Umbilical cord (tissue), 2 donors: Measurements from ENCODE around the gene NOX1. TPM values are rescaled to one million over a fixed set of nuclear protein-coding genes. Genes with fewer than 3 reads are reported as not detected.

Experiments used
- DNase-seq: peaks from one replicate; pipeline ENCODE4 v3.0.0-alpha.2; 2015; ENCODE audit warnings: low spot score
- total RNA-seq: library from RNA; depleted of rRNA; stranded (reverse); fragments of >200 nt; gene quantifications from one replicate; pipeline ENCODE4 v1.2.3, GENCODE V29; 2014; ENCODE audit warnings: low replicate concordance; ENCODE audit not compliant: insufficient read depth

NOX1 gene
- total RNA-seq, result 0.96 TPM

DNA sequence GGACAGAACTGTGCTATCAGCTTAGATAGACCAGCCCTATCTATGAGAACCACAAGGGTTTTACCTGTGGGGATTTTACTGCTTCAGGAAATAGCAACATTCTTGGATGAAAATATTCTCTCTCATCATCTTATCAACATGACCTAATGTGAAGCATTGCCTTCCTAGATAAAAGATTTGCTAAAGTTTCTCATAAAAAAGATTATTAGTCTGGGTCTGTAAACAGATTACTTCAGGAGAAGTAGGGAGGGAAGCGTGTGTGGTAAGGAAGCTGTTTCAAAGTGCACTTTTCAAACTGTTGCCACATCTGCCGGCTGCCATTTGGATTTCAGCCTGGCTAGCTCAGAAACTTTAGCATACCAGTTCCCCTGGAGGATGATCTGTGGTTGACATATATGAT, at the start of gene NOX1:
TSS of gene NOX1 (minus strand) at position 35 of the 400 bp plus-strand sequence. CDS start 220 bp downstream, outside the sequence.
- no peak for DNase-seq

DNA sequence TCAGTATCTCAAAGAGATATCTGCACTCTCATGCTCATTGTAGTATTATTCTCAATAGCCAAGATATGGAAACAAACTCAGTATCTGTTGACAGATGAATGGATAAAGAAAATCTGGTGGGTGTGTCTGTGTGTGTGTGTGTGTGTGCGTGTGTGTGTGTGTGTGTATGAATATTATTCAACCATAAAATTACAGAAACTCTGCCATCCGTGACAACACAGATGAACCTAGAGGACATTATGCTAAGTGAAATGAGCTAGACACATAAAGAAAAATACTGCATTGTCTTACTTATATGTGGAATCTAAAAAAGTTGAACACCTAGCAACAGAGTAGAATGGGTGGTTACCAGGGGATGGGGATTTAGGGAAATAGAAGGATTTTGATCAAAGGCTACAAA, 41.4 kb upstream of the NOX1 start:
- DNase-seq, result no peak

DNA sequence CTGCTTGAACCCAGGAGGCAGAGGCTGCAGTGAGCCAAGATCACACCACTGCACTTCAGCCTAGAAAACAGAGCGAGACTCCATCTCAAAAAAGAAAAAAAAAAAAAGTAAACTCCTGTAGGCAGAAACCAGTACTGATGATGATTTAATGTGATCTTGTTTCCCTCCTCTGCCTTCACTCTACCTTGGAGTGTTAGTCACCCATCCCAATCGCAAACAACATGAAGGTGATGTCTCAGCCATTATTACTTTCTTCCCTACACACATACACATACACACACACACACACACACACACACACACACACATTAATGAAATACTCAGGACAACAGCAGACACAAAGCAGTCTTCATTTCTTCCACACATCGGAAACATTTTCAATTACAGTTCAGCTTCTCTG, 39.0 kb upstream of the NOX1 start:
- DNase-seq, result no peak

DNA sequence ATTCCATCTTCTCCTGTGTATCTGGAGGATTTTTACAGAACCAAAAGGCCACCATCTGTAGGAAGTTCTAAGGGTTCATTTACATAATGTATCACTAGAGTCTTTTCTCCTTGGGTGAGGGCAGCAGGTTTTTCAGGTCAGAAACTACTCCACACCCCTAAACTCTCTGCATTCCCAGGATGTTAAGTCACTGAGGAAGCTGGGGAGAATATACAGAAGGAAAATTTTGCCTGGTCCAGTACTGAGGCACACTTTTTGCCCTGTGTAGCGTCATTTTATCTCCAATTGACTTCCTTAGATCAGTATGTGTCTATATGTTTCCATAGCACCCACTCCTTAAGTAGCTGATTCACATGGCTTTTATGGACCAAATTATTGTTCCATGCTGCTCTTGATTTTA, 37.6 kb upstream of the NOX1 start:
- DNase-seq, result peak; percentile 1

DNA sequence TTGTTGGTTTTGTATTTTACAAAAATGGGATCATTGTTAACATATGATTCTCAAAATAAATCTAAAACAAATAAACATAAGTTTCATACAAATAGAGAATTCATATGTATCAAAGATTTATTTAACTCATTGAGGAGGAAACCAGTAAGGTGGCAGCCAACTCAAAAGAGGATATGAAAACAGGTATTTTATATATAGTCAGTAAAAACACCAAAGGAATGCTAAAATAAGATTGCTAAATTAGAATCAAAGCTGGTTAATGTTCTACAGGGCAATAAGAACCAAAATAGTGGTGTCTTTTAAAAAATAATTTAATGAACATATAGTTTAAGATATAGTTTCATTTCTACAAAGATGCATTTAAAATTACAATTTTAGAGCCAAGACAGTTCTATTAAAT, 31.5 kb upstream of the NOX1 start:
- no peak for DNase-seq

DNA sequence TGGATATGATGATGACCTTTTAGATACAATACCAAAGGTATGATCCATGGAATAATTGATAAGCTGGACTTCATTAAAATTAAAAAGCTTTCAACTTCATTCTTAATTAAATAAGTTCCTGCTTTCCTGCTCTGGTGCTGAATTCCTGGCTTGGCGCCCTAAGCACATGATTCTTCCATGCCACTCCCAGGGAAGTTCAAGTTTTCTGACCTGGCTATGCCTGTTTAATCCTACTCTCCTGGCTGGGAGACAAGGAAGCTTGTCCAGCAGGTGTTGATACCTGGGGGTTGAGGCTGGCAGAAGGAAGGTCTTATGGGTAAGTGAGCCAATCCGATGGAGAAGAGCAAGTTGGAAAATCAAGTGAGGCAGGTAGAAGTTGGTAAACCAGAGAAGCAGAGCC, 30.3 kb upstream of the NOX1 start:
- DNase-seq, result no peak

DNA sequence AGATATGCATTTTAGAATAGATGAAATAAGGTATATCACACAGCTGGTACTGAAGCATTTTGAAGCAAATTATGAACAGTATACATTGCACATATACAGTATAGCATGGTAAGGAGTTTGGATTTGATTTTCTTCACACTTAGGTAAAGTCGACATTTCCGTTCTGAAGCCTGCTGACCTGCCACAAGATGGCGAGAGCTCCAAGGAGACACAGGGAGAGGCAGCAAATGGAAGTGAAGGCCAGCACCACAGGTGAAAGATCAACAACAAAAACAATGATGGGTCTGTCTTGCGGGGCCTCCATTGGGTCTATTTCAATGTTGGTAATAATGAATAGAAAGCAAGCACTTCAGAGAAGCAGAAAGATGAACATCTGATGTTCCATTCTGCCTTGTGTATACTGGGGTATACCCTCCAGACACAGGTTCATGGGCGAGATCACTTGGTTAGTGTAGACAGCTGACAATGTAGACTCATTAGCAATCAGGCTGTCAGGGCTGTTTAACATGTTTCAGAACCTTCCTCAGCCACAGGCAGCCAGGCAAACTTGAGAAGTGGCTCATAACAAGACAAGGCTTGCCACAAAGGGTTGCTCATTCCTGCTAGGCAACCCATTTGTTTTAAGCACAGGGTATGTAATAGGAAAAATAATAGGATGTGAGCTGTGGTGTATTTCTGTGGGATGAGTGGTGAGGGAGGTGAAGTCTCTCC, 21.4 kb upstream of the NOX1 start:
- peak; percentile 13 for DNase-seq

DNA sequence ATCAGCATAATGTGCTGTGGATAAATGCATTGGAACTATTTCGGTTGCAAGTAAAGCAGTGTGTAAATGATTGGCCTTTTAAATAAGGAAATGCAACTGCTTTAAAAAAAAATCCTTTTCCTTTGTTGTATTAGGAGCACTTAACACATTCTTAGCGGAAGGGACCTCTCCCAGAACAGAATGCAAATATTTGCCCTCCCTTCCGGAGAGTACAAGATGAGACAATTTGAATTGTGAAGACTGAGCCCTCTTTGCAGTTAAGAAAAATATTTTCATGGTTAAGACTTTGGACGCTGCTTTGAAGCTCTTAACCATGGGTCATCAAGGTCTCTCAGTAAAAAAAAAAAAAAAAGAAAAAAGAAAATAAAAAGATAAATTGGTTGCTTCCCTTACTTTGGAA, 9.5 kb upstream of the NOX1 start:
- DNase-seq, result no peak

DNA sequence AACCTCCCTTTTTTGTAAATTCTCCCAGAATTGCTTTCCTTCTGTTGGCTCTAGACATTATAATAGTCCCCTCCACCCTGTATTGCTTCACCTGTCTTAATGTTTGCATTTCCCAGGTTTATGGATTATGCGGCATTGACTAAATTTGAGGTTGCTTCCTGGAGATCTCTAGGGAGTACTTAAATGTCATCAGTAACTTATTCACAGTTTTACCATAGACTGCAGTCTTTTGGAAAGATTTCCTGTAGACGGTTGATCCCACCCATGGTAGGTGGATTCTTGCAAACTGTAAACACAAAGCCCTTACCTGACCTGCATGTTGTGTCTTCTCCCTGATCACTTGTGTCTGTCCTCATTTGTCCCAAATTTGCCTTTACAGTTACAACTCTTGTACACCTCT, 6.2 kb upstream of the NOX1 start:
- DNase-seq, result no peak

DNA sequence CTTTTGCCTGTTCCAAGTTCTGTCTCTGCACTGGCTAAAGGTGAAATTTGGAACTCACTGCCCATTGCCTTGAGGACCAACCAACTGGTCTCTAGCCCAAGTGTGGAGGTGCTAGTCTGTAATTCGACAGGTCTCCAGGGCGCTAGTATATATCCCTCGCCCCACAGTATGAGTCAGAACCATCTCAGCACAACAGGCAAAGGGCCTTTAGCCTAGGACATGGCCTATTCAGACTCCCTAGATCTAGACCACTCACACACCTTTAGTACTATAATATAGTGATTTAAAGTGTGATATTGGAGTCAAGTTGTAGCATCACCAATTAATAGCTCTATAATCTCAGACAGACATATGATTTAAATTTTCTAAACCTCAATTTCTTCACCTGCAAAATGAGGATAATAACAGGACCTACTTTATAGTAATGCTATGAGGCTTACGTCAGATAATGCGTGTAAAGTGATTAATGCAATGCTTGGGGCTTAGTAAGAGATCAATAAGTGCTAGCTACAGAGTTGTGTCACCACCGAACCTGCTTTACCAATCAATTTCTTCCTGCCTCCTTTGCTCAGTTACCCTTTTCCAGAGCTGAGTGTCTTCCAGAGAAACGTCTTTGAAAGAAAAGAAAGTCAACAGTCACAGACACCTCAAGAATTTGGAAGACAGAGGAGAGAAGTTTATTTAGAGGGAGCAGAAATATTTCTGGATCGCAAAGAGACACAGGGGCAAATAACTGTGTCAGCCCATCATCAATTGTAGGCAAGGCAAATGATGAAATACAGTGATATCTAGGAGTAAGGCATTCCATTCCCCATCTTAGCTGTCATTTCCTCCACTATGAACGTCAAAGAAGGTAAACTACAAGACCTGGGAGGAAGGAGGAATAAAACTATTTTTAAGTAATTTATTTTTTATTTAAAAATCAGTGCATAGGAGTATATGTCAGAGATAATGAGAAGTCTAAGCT, 2.3 kb downstream of the NOX1 start:
- no peak for DNase-seq

DNA sequence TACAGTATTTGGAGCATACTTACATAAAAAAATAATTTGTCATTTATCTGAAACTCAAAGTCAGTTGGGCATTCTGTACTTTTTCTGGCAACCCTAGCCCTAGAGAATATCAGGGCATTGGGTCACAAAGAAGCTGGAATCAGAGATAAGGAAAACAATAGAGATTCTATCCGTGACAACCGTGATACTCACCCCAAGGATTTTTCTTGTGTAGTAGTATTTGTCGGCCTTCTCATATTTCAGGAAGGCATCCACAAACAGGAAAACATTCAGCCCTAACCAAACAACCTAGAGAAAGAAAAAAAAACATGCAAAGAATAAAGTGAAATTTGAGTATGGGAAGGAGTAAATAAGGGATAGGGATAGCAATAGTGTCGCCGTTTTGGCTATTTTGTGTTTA, 3.6 kb downstream of the NOX1 start:
- no peak for DNase-seq

DNA sequence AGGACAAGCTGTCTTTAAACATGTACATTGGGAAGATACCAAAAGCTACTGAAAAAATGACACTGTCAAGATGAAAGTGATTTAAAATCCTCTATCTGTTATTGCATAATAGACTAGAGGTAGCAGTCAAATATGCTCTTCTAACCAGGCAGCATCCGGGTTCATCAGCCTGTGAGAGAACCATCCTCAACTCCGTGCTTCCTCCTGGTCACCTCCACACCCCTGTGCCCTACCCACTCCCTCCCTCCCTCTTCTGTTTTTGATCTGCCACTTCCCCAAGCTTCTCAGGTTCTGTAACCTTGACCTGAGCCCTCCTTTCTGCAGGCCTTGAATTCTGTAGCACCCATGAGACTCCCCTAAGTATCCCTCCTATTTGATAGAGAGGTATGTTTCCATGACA, 5.9 kb downstream of the NOX1 start:
- DNase-seq, result no peak

DNA sequence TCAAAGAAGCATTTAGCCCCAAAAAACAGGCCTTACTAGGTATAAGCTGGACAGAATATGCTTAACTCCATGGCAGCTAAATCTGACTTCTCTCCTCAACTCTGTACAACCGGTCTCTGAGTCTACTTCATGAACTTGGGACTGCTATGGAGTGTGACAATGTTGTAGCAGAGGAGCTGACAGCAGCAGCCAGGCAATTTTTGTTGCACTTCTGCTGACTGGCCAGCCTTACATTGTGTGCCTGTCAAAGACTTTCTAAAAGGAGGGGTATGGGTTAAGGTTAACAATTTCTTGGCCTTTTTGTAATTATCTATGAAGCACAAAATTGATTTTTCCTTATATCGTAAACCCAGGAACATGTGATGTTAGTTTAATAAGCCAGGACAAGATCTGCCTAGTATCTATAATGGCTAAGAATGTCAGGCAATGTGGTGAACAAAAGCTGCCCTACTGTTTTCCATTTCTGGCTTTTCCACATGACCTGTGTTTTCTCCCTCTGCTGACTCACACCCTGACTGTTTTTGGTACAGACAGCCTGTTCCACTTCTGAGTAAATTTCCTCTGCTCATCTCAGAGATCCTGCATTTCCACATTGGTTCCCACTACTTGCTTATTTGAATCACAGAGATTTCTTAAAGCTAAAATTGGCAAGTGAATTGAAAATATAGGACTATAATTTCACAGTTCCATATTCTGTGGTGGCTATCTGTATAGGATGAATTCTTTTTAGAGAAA, 9.3 kb downstream of the NOX1 start:
- DNase-seq, result peak; percentile 23

DNA sequence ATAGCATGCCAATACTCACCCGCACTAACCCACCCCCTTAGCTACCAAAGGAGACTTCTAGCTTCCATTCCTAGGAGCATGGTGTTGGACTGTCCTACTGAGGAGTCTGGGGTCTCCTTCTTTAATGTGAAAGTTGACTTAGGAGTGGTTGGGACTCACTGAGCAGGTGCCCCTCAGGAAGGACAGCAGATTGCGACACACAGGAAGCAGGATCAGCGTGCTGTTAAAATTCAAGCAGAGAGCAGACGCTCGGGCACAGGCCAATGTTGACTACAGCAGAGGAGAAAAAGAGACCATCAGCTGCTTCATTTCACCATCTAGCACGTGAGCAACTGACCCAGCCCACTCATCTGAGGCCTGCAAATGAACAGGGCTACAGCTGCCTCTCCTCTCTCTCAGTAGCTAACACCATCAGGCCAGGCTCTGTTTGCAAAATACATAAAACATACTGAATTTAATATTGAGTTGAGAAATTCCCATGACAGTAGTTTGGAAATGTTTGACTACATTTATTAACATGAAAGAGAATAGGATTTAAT, 10.8 kb downstream of the NOX1 start:
- DNase-seq, result no peak

DNA sequence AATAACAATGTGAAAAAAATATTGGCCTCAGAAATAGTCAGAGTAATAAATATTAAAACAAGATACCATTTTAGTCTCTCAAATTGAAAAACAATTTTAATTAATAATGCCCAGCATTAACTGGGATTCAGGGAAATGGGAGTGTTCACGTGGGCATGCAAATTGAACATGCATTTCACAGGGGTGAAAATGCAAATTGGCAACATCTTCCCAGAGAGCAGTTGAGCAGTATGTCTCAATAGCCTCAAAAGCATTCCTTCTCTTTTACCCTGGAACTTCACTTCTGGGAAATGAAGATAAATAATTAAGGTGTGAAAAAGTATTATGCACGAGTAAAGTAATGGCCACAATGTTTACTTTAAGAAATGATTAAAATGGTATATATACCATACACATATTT, 21.3 kb downstream of the NOX1 start:
- no peak for DNase-seq

DNA sequence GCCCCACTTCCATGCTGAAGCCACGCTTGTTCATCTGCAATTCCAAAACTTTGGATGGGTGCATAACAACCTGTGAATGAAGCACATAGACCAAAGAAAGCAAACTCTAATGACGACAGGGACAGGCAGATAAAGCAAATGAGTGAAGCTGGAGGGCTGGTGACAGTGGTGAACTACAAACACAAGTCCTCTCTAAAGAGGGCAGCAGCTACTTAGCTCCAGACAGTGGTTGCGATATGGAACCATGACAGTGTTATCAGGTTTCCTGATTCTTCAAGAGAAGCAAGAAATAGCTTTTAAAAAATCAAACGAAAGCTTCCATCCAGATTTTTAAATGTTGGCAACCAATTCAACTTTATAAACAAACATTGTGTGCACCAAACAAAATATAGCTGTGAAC, 23.8 kb downstream of the NOX1 start:
- DNase-seq, result no peak

DNA sequence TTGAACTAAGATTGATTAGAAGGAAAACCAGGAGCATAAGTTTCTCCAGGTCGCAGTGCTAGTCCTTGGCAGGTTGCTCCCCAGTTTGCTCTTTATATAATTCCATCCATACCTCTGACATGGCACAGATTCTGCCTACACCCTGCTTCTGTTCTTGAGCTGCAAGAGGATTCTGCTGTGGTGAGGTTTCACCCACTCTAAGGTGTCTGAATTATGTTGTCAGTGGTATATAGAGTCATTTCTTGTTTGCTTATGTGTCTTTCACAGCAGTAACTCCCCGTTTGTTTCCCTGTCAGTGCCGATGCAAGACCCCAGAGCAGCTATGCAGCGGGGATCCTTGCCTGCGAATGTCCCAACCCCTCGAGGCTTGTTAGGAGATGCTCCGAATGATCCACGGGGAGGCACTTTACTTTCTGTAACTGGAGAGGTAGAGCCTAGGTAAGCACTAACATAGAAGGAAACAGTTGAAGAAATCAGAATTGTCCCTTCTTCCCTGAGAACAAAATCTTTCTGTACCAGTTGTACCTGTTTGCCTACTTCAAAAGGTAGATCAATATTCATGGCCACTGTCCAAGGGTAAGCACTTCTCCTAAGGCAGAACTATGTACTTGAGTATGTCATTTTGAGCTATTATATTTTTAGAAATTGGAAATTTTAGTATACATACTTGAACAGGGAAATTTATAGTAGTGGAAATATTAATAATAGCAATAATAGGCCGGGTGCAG, 42.8 kb downstream of the NOX1 start:
- no peak for DNase-seq

DNA sequence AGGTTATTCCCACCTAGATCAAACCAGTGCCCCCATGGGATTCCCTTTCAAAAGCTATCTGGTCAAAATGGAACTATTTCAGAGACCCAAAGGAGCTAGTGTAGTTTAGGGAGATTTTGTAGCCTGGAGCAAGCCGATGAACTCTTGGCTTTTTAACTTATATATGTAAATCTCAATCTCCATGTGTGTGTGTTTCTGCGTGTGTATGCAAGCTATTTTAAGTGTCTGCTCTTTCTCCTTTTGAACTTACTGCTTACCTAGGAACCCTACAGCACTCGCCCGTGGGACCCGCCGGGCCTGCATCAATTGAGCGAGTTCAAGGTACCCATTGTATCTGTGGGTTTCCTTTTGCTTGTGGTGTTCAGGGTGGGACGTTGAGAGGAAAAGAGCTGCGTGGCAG, 43.6 kb downstream of the NOX1 start:
- no peak for DNase-seq

DNA sequence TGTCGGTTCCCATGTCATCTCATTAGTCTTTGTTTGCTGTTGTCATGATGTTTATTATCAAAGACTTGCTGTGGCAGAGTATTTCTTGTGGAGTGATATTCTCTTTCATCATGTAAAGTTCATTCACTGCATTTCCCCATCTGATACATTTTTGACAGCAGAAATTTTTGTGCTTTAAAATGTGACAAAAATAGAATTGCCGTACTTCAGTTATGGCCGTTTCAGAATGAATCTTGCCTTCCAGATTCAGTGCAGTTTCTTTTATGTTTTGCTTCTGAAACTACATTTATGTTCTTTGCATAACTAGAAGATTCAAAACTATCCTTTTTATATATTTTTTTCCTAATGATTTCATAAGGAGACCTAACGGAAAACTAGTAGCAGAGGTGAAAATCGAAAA, 44.0 kb downstream of the NOX1 start:
- no peak for DNase-seq

DNA sequence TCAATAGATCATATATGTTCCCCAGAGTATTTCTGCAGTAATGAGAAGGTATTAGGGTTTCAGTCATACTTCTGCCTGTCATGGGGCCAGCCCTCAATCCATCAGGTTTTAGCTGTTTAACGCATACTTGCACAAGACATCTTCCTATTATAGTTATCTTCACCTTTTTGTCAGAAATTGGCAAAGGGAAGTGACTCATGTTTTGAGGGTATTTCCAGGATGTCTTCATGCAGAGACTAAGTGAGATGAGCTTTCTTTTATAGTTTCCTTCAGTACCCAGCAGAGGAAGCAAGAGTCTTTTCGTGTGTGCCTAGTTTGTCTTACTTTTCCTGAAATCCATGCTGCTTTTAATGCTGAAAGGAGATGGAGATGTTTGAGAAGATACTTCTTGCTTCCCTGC, 44.4 kb downstream of the NOX1 start:
- DNase-seq, result no peak
